Activated naive CD8-positive, alpha-beta T cell treated with anti-CD3 and anti-CD28 coated beads, Interleukin-2, amount 10 ng/mL, durations not matched to agents 7 days and 5 days (primary cell): Measurements from ENCODE around the gene METTL26. TPM values are rescaled to one million over a fixed set of nuclear protein-coding genes. Genes with fewer than 3 reads are reported as not detected.
A peak's percentile ranks its signal among the peaks of the same experiment; 100 is the strongest.

Source experiments
- ATAC-seq: fragments of 150-1000 bp; cut with Tn5 transposase; one replicate; pipeline ENCODE4 v1.10.0; 2021; ENCODE audit warnings: low read depth, moderate library complexity
- POLR2A ChIA-PET: fragments of 350-600 bp; sonication (Branson Sonifier 250); formaldehyde crosslinking; loops from one replicate; lab custom pipeline; 2021; ENCODE audit warnings: antibody characterized with exemption; lab: Charles Lee
- DNase-seq: peaks from one replicate; pipeline ENCODE4 v3.0.0; 2021
- H3K27ac Mint-ChIP-seq: one replicate; pipeline ENCODE4 v1.8.0; 2022; ENCODE audit warnings: mild to moderate bottlenecking, mixed read lengths
- H3K27me3 Mint-ChIP-seq: one replicate; pipeline ENCODE4 v1.8.0; 2022; ENCODE audit warnings: mild to moderate bottlenecking, moderate library complexity, mixed read lengths
- H3K36me3 Mint-ChIP-seq: one replicate; pipeline ENCODE4 v1.8.0; 2021; ENCODE audit warnings: mild to moderate bottlenecking, mixed read lengths
- H3K4me1 Mint-ChIP-seq: one replicate; pipeline ENCODE4 v1.8.0; 2021; ENCODE audit warnings: mixed read lengths
- H3K4me3 Mint-ChIP-seq: one replicate; pipeline ENCODE4 v1.8.0; 2022; ENCODE audit warnings: mild to moderate bottlenecking, moderate library complexity, mixed read lengths
- H3K9me3 Mint-ChIP-seq: one replicate; pipeline ENCODE4 v1.8.0; 2021; ENCODE audit warnings: mixed read lengths
- total RNA-seq, 2 experiments: library from RNA; stranded (reverse); gene quantifications; one replicate each; pipeline ENCODE4 v1.2.3, GENCODE V29; 2021

METTL26 gene
- total RNA-seq, 2 experiments from 2014 or later: 75.7 to 81.2 TPM

GRCh38 chr16:671353-672131 lies 35.4 kb upstream of the METTL26 start:
- no peak overlapping the region for H3K27ac Mint-ChIP-seq
- H3K4me3 Mint-ChIP-seq: no peak overlapping the region
- no peak for ATAC-seq
- POLR2A ChIA-PET: interaction anchor here (0.6 kb wide), 1 partner anchor 9 kb away, joined by 3 read pairs; the partner anchor contains the start of gene STUB1
- H3K27me3 Mint-ChIP-seq: peaks cover 4% of the 10 kb centered on the region
- H3K36me3 Mint-ChIP-seq: no peaks in the 10 kb centered on the region
- no peak for DNase-seq
- peaks cover 5% of the 10 kb centered on the region for H3K4me1 Mint-ChIP-seq
- H3K9me3 Mint-ChIP-seq: no peaks in the 10 kb centered on the region

- DNase-seq: no peak
- Mint-ChIP-seq H3K4me3 (no peak overlapping the region), H3K9me3 (no peaks in the 10 kb centered on the region), H3K36me3 (no peaks in the 10 kb centered on the region), H3K27ac (no peak overlapping the region), H3K4me1 (peaks cover 5% of the 10 kb centered on the region), H3K27me3 (peaks cover 4% of the 10 kb centered on the region)
- no peak for ATAC-seq
- POLR2A ChIA-PET: interaction anchor here (0.6 kb wide), 1 partner anchor 10 kb away, joined by 3 read pairs; the partner anchor contains the start of gene STUB1
Measured at GRCh38 chr16:670485-671352, 34.6 kb upstream of the METTL26 start.

GRCh38 chr16:669666-670065 lies 33.6 kb upstream of the METTL26 start:
- POLR2A ChIA-PET: interaction anchor here (2.3 kb wide), 1 partner anchor 10 kb away, joined by 18 read pairs; the partner anchor contains the start of gene STUB1
- Mint-ChIP-seq H3K36me3 (no peaks in the 10 kb centered on the region), H3K27ac (peak overlapping the region; percentile 9), H3K9me3 (no peaks in the 10 kb centered on the region), H3K27me3 (no peaks in the 10 kb centered on the region), H3K4me1 (peaks cover 4% of the 10 kb centered on the region), H3K4me3 (peak overlapping the region; percentile 22)
- ATAC-seq (no peak), DNase-seq (no peak)

- no peaks in the 10 kb centered on the region for H3K36me3 Mint-ChIP-seq
- peaks cover 4% of the 10 kb centered on the region for H3K4me1 Mint-ChIP-seq
- peak overlapping the region; percentile 78 for H3K4me3 Mint-ChIP-seq
- H3K9me3 Mint-ChIP-seq: no peaks in the 10 kb centered on the region
- POLR2A ChIA-PET: interaction anchor here (0.5 to 2.5 kb wide), 6 partner anchors 11 to 92 kb away, joined by 3 to 18 read pairs (median 6); partner anchors contain the start of genes MSLN, STUB1, WDR24 and WDR90
- DNase-seq (peak; percentile 58), ATAC-seq (peak; percentile 3)
- H3K27ac Mint-ChIP-seq: peak overlapping the region; percentile 61
- H3K27me3 Mint-ChIP-seq: no peaks in the 10 kb centered on the region
Measured at GRCh38 chr16:668519-669171, 32.5 kb upstream of the METTL26 start.

- Mint-ChIP-seq H3K4me1 (peaks cover 4% of the 10 kb centered on the region), H3K9me3 (no peaks in the 10 kb centered on the region), H3K4me3 (peak within 1 kb of the TSS; percentile 78), H3K36me3 (peaks cover 1% of the 10 kb centered on the region), H3K27ac (peak within 1 kb of the TSS; percentile 84), H3K27me3 (no peaks in the 10 kb centered on the region)
- POLR2A ChIA-PET: interaction anchor here (0.5 to 2.5 kb wide), 8 partner anchors 11 to 434 kb away, joined by 3 to 18 read pairs (median 4); partner anchors contain the start of genes CIAO3, METTL26, STUB1 and WDR24
- peak; percentile 92 for ATAC-seq
- peak; percentile 97 for DNase-seq
Measured at GRCh38 chr16:667780-668518, 31.8 kb upstream of the METTL26 start, which contains the start of gene RHOT2. Gene RHOT2 (plus strand): TSS chr16:668132. CDS start chr16:668200, 68 bp downstream.

- Mint-ChIP-seq H3K27ac (peak overlapping the region; percentile 84), H3K36me3 (peaks cover 2% of the 10 kb centered on the region), H3K27me3 (no peaks in the 10 kb centered on the region), H3K4me3 (peak overlapping the region; percentile 78), H3K4me1 (peaks cover 4% of the 10 kb centered on the region), H3K9me3 (no peaks in the 10 kb centered on the region)
- DNase-seq: no peak
- peak; percentile 1 for ATAC-seq
- POLR2A ChIA-PET: interaction anchor here (0.5 to 2.5 kb wide), 8 partner anchors 12 to 433 kb away, joined by 3 to 18 read pairs (median 4); partner anchors contain the start of genes CIAO3, METTL26, STUB1 and WDR24
Measured at GRCh38 chr16:667113-667779, 31.1 kb upstream of the METTL26 start.

GRCh38 chr16:666572-666971 lies 30.5 kb upstream of the METTL26 start:
- ATAC-seq: no peak
- H3K9me3 Mint-ChIP-seq: no peaks in the 10 kb centered on the region

GRCh38 chr16:662597-662996 lies 26.5 kb upstream of the METTL26 start:
- no peak overlapping the region for H3K27ac Mint-ChIP-seq
- POLR2A ChIA-PET: interaction anchor here (0.7 to 1.2 kb wide), 2 partner anchors 12 to 13 kb away, joined by 3 read pairs; partner anchors contain the start of gene WDR90
- ATAC-seq (no peak), DNase-seq (no peak)
- H3K4me3 Mint-ChIP-seq: no peak overlapping the region
- H3K36me3 Mint-ChIP-seq: peaks cover 2% of the 10 kb centered on the region
- H3K9me3 Mint-ChIP-seq: no peaks in the 10 kb centered on the region
- peaks cover 2% of the 10 kb centered on the region for H3K4me1 Mint-ChIP-seq
- no peaks in the 10 kb centered on the region for H3K27me3 Mint-ChIP-seq

More at GRCh38 chr16:666572-666971, 30.5 kb upstream of the METTL26 start:
- peaks cover 2% of the 10 kb centered on the region for H3K36me3 Mint-ChIP-seq
- no peak overlapping the region for H3K27ac Mint-ChIP-seq
- no peaks in the 10 kb centered on the region for H3K27me3 Mint-ChIP-seq
- no peak for DNase-seq
- POLR2A ChIA-PET: interaction anchor here (1.7 to 2.5 kb wide), 2 partner anchors 23 to 31 kb away, joined by 4 to 9 read pairs; partner anchors contain the start of genes METTL26 and WDR24
- H3K4me1 Mint-ChIP-seq: peaks cover 4% of the 10 kb centered on the region
- H3K4me3 Mint-ChIP-seq: no peak overlapping the region

GRCh38 chr16:662095-662494 lies 26.0 kb upstream of the METTL26 start:
- ATAC-seq: no peak

GRCh38 chr16:661184-661821 lies 25.2 kb upstream of the METTL26 start:
- no peak overlapping the region for H3K27ac Mint-ChIP-seq
- POLR2A ChIA-PET: interaction anchor here (1.2 kb wide), 1 partner anchor 12 kb away, joined by 3 read pairs; the partner anchor contains the start of gene WDR90
- H3K9me3 Mint-ChIP-seq: no peaks in the 10 kb centered on the region
- no peak overlapping the region for H3K4me3 Mint-ChIP-seq
- DNase-seq: no peak
- H3K27me3 Mint-ChIP-seq: no peaks in the 10 kb centered on the region
- ATAC-seq: no peak
- peaks cover 2% of the 10 kb centered on the region for H3K4me1 Mint-ChIP-seq
- H3K36me3 Mint-ChIP-seq: peaks cover 2% of the 10 kb centered on the region

More at GRCh38 chr16:662095-662494, 26.0 kb upstream of the METTL26 start:
- POLR2A ChIA-PET: interaction anchor here (0.7 to 1.2 kb wide), 2 partner anchors 11 to 13 kb away, joined by 3 read pairs; partner anchors contain the start of gene WDR90
- H3K9me3 Mint-ChIP-seq: no peaks in the 10 kb centered on the region
- H3K36me3 Mint-ChIP-seq: peaks cover 2% of the 10 kb centered on the region
- DNase-seq: no peak
- H3K27me3 Mint-ChIP-seq: no peaks in the 10 kb centered on the region
- H3K4me3 Mint-ChIP-seq: no peak overlapping the region
- no peak overlapping the region for H3K27ac Mint-ChIP-seq
- H3K4me1 Mint-ChIP-seq: peaks cover 2% of the 10 kb centered on the region
